Urinary bladder (tissue), 4 donors: ENCODE measurements around the gene TLE5. TPM values are rescaled to one million over a fixed set of nuclear protein-coding genes. Genes with fewer than 3 reads are reported as not detected.
A peak's percentile ranks its signal among the peaks of the same experiment; 100 is the strongest.
"Not testable (repeated sequence)": the region's sequence is repeated elsewhere in the genome, so short reads cannot be mapped to it uniquely, and the experiment has no call there.

Experiments
- DNase-seq: peaks from one replicate; pipeline ENCODE4 v3.0.0-alpha.2; 2015; ENCODE audit errors: extremely low spot score
- H3K27ac ChIP-seq: one replicate; pipeline ENCODE4 v1.5.1; 2013; ENCODE audit warnings: low read depth, mild to moderate bottlenecking, moderate library complexity
- H3K36me3 ChIP-seq: one replicate; pipeline ENCODE4 v1.6.1; 2013; ENCODE audit warnings: mild to moderate bottlenecking, moderate library complexity; ENCODE audit not compliant: insufficient read depth
- H3K4me1 ChIP-seq: one replicate; pipeline ENCODE4 v1.6.1; 2013; ENCODE audit warnings: mild to moderate bottlenecking, moderate library complexity; ENCODE audit not compliant: insufficient read depth
- H3K4me3 ChIP-seq: one replicate; pipeline ENCODE4 v1.5.1; 2013; ENCODE audit warnings: low read depth, low read length
- WGBS: extraction: QIAGEN DNeasy Blood & Tissue Kit; methylation state at CpG from one replicate; pipeline ENCODE4 v1.1.7; 2013; 5-methylcytosine and 5-hydroxymethylcytosine counted together
- polyA plus RNA-seq: library from polyadenylated mRNA; stranded (reverse); fragments of 200-250 nt; gene quantifications from one replicate; pipeline ENCODE4 v1.2.3, GENCODE V29; 2013
- total RNA-seq: library from RNA; depleted of rRNA; stranded (reverse); fragments of >200 nt; gene quantifications from one replicate; pipeline ENCODE4 v1.2.3, GENCODE V29; 2014
- donor health status: healthy with polysubstance abuse.
- donor health status: healthy.

TLE5 gene
- total and polyA plus RNA-seq, 2 donors, result 65.0 to 725 TPM

- not testable (repeated sequence) for H3K4me3 ChIP-seq, H3K4me1 ChIP-seq, H3K36me3 ChIP-seq, H3K27ac ChIP-seq, DNase-seq
- WGBS, result 99% methylated on average over 7 of the region's 7 CpGs
These were observed 12.3 kb downstream of the TLE5 start for GRCh38 chr19:3050016-3050415.

GRCh38 chr19:3049089-3049488 is 13.2 kb downstream of the TLE5 start:
- DNase-seq, result no peak
- Histone ChIP-seq H3K36me3 (peaks cover 3% of the 10 kb centered on the region), H3K4me3 (no peak overlapping the region), H3K27ac (no peak overlapping the region), H3K4me1 (no peaks in the 10 kb centered on the region)
- WGBS, result 95% methylated on average over 3 of the region's 3 CpGs

- no peak overlapping the region for H3K4me3 ChIP-seq
- WGBS, result 82% methylated on average over 5 of the region's 5 CpGs
- peaks cover 1% of the 10 kb centered on the region for H3K36me3 ChIP-seq
- no peaks in the 10 kb centered on the region for H3K4me1 ChIP-seq
- H3K27ac ChIP-seq, result no peak overlapping the region
- DNase-seq, result no peak
These were observed 14.1 kb downstream of the TLE5 start for GRCh38 chr19:3048190-3048533.

- WGBS, result 9% methylated on average over 28 of the region's 28 CpGs
- H3K4me3 ChIP-seq, result peak overlapping the region; percentile 52
- no peaks in the 10 kb centered on the region for H3K4me1 ChIP-seq
- H3K36me3 ChIP-seq, result no peaks in the 10 kb centered on the region
- peak overlapping the region; percentile 88 for H3K27ac ChIP-seq
- DNase-seq, result peak; percentile 89
These were observed 14.7 kb downstream of the TLE5 start for GRCh38 chr19:3047496-3048189.

- Histone ChIP-seq H3K27ac (peak overlapping the region; percentile 88), H3K4me3 (peak overlapping the region; percentile 52), H3K4me1 (no peaks in the 10 kb centered on the region), H3K36me3 (no peaks in the 10 kb centered on the region)
- 2% methylated on average over 47 of the region's 47 CpGs for WGBS
- DNase-seq, result no peak
These were observed 15.4 kb downstream of the TLE5 start for GRCh38 chr19:3046698-3047495.

DNA sequence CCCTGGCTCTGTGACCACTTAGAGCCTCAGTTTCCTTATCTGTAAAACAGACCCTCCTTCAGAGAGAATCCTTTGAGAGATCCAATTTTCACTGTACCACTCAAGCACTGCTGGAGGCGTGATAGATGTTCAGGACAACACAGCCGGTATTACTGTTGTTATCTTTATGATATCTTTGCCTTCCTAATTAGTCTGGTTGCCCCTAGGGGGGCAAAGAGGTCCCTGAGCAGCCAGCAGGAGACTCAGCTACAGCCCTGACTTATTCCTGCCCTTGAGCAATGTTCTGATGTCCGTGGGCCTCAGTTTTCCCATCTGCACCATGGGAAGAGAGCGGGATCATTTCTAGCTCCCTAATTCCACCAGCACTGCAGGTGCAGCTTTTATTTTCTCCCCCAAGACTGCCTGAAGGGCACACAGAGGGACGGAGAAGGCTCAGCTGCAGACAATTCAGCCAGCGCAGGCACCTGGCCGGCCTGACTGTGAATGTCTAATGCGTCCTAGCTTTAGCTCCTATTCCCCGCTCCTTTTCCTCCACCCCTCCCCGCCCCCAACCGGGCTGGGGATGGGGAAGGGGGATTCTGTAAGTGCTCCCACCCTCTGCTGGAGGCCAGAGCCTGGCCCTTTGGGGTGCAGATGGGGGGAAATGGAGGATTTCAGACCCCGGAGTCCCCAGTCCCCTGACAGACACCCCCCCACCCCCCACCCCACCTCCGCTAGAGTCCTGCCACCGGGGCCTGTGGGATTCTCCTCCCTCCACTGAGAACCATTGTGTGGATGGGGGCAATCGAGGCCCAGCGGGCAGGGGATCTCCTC is 16.2 kb downstream of the TLE5 start:
- DNase-seq, result no peak
- Histone ChIP-seq H3K36me3 (no peaks in the 10 kb centered on the region), H3K4me3 (no peak overlapping the region), H3K4me1 (no peaks in the 10 kb centered on the region), H3K27ac (no peak overlapping the region)
- 40% methylated on average over 16 of the region's 16 CpGs for WGBS

GRCh38 chr19:3045191-3045590 is 17.1 kb downstream of the TLE5 start:
- no peaks in the 10 kb centered on the region for H3K36me3 ChIP-seq
- DNase-seq, result no peak
- H3K4me3 ChIP-seq, result no peak overlapping the region
- 87% methylated on average over 6 of the region's 6 CpGs for WGBS
- H3K27ac ChIP-seq, result no peak overlapping the region
- H3K4me1 ChIP-seq, result no peaks in the 10 kb centered on the region

GRCh38 chr19:3042621-3043267 is 19.6 kb downstream of the TLE5 start:
- 45% methylated on average over 15 of the region's 15 CpGs for WGBS
- H3K4me3 ChIP-seq, result no peak overlapping the region
- H3K27ac ChIP-seq, result no peak overlapping the region
- H3K36me3 ChIP-seq, result no peaks in the 10 kb centered on the region
- H3K4me1 ChIP-seq, result no peaks in the 10 kb centered on the region
- DNase-seq, result no peak

DNA sequence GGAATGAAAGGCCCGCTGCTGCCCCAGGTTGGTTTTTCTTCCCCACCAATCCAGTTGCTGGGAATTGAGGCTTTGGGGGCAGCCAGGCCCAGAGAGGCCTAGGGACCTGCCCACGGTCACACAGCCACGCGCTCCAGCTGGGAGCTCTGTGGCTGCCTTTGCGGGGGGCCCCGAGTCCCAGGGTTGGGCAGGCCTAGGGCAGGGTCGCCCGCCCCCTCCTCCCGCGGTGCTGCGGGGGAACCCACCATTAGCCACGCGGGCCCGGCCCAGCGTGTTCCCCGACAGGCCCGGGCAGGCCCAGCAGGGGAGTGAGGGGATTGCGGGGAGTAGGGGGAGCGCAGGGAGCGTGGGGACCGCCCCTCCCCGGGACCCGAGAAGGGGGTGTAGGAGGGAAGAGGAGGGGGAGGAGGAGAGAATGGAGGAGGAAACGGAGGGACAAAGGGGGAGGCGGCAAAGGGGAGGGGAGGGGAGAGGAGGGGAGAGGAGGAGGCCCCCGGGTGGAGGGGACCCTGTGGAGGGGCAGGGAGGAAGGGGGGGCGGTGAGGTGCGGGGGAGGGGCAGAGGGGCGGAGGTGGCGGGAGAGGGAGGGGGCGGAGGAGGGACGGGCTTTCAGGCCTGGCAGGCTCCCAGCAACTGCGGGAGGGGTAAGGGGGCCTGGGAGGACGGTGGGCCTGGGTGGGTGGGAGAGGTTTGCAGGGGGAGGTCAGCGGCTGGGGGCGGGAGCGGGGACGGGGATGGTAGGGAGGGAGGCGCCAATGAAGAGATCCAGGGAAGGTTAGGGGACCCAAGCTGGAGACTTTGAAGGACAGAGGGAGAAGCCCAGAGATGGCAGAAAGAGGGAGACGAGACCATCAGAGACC is 20.3 kb downstream of the TLE5 start:
- no peak overlapping the region for H3K4me3 ChIP-seq
- WGBS, result 16% methylated on average over 38 of the region's 40 CpGs
- H3K4me1 ChIP-seq, result no peaks in the 10 kb centered on the region
- no peak overlapping the region for H3K27ac ChIP-seq
- H3K36me3 ChIP-seq, result no peaks in the 10 kb centered on the region
- no peak for DNase-seq

- Histone ChIP-seq H3K4me1 (no peaks in the 10 kb centered on the region), H3K36me3 (no peaks in the 10 kb centered on the region), H3K4me3 (no peak overlapping the region), H3K27ac (no peak overlapping the region)
- 83% methylated on average over 12 of the region's 12 CpGs for WGBS
- no peak for DNase-seq
These were observed 21.0 kb downstream of the TLE5 start for GRCh38 chr19:3041327-3041726.

DNA sequence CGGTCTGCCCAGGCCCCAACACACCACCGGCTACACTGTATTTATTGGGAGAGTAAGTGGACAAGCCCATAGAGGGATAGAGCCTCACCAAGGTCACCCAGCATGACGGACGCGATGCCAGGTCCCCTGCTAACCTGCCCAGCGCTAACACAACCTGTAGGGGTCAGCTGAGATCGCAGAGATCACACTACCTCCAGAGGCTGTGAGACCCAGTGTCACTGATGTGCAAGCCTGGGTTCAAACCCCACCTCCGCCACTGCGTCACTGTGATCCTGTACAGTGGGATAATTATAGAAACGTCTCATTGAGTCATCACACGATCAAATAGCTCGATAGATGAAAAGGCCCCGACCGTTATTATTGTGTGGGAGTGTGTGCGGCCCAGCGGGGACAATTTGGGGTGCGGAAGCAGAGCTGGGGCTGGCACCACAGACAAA is 22.6 kb downstream of the TLE5 start:
- DNase-seq, result no peak
- no peak overlapping the region for H3K4me3 ChIP-seq
- no peaks in the 10 kb centered on the region for H3K36me3 ChIP-seq
- 79% methylated on average over 17 of the region's 17 CpGs for WGBS
- no peaks in the 10 kb centered on the region for H3K4me1 ChIP-seq
- no peak overlapping the region for H3K27ac ChIP-seq

DNA sequence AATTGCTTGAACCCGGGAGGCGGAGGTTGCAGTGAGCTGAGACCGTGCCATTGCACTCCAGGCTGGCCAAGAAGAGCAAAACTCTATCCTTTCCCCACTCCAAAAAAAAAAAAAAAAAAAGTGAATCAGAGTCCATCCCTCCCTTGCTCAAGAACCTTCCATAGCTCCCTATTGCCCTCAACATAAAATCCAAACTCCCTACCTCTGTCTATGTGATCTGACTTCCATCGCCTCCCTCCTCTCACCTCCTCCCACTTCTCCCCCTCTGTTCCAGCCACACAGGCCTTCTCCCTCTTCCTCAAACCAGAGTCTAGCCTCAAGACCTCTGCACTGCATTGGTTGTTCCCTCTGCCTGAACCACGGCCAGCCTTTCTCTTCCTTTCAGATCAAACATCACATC is 23.2 kb downstream of the TLE5 start:
- no peak overlapping the region for H3K4me3 ChIP-seq
- H3K27ac ChIP-seq, result no peak overlapping the region
- no peak for DNase-seq
- 85% methylated on average over 5 of the region's 5 CpGs for WGBS
- H3K36me3 ChIP-seq, result no peaks in the 10 kb centered on the region
- no peaks in the 10 kb centered on the region for H3K4me1 ChIP-seq

DNA sequence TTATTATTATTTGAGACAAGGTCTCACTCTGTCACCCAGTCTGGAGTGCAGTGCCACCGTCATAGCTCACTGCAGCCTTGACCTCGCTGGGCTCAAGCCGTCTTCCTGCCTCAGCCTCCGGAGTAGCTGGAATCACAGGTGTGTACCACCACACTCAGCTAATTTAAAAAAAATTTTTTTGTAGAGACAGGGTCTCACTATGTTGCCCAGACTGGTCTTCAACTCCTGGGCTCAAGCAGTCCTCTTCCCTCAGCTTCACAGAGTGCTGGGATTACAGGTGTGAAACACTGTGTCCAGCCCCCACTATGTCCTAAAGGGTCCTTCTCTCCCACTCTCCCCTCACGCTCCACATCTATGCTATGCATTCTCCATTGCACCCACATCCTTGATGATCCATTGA is 24.1 kb downstream of the TLE5 start:
- H3K4me1 ChIP-seq, result no peaks in the 10 kb centered on the region
- no peak overlapping the region for H3K4me3 ChIP-seq
- H3K27ac ChIP-seq, result no peak overlapping the region
- no peaks in the 10 kb centered on the region for H3K36me3 ChIP-seq
- WGBS, result 65% methylated on average over 5 of the region's 5 CpGs
- no peak for DNase-seq
